ENCODE data around the gene UBA7.

- no peak for TF ChIP-seq POLR2AphosphoS5 (IDR thresholded peaks at IDR 0.05; ENCODE audit: borderline replicate concordance, low read depth, low read length)
- no peak for TF ChIP-seq EZH2 (IDR thresholded peaks at IDR 0.05)
- no peak for TF ChIP-seq FOXP2 (optimal IDR thresholded peaks at IDR 0.05; ENCODE audit: control extremely low read depth, extremely low read length, insufficient read depth)
Measured at GRCh38 chr3:49771340-49771938, 42.3 kb downstream of the UBA7 start.

Data from SK-N-MC (cell line).